Measurements from ENCODE around the gene MPO. TPM values are rescaled to one million over a fixed set of nuclear protein-coding genes. Genes with fewer than 3 reads are reported as not detected.

The MPO gene
- polyA plus RNA-seq, 2 of the 4 experiments (the other 2 are of a cell fraction): not detected

DNA sequence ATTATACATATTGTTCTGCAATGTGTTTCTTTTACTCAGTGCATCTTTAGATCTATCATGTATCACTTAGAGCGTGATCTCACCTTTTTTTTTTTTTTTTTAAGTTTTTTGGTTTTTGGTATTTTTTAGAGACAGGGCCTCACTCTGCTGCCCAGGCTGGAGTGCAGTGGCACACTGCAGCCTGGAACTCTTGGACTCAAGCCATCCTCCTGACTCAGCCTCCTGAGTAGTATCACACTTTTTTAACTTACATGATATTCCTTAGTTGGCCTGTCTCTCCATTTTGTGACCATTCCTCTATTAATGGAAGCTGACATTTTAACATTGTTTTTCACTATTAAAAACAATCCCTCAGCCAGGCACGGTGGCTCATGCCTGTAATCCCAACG is 4.7 kb upstream of the MPO start (continued):
- TF ChIP-seq PHF8 (IDR thresholded peaks at IDR 0.05; ENCODE audit: borderline replicate concordance, low read depth) (no peak), POLR2A (IDR thresholded peaks at IDR 0.05; ENCODE audit: low read length) (no peak), HOXB5 (CRISPR knock-in tag; IDR thresholded peaks at IDR 0.05) (no peak), USF2 (IDR thresholded peaks at IDR 0.05) (no peak), CBX8 (IDR thresholded peaks at IDR 0.05) (no peak), SREBF2 (IDR thresholded peaks at IDR 0.05) (no peak)
- TF ChIP-seq, protein P1, sequence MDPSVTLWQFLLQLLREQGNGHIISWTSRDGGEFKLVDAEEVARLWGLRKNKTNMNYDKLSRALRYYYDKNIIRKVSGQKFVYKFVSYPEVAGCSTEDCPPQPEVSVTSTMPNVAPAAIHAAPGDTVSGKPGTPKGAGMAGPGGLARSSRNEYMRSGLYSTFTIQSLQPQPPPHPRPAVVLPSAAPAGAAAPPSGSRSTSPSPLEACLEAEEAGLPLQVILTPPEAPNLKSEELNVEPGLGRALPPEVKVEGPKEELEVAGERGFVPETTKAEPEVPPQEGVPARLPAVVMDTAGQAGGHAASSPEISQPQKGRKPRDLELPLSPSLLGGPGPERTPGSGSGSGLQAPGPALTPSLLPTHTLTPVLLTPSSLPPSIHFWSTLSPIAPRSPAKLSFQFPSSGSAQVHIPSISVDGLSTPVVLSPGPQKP (IDR thresholded peaks at IDR 0.05; ENCODE audit: low read depth, low read length): no peak
- TF ChIP-seq, protein P2, sequence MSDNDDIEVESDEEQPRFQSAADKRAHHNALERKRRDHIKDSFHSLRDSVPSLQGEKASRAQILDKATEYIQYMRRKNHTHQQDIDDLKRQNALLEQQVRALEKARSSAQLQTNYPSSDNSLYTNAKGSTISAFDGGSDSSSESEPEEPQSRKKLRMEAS (IDR thresholded peaks at IDR 0.05): no peak
- TF ChIP-seq, protein P3, sequence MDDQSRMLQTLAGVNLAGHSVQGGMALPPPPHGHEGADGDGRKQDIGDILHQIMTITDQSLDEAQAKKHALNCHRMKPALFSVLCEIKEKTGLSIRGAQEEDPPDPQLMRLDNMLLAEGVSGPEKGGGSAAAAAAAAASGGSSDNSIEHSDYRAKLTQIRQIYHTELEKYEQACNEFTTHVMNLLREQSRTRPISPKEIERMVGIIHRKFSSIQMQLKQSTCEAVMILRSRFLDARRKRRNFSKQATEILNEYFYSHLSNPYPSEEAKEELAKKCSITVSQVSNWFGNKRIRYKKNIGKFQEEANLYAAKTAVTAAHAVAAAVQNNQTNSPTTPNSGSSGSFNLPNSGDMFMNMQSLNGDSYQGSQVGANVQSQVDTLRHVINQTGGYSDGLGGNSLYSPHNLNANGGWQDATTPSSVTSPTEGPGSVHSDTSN (IDR thresholded peaks at IDR 0.05): no peak

GRCh38 chr17:58284613-58285421 is 4.1 kb upstream of the MPO start:
- Histone ChIP-seq H3K4me3 (no peak overlapping the region), H3K9me3 (no peaks in the 10 kb centered on the region), H3K4me1 (no peaks in the 10 kb centered on the region; the same call in 2 of the 3 replicates), H3K27ac (no peak overlapping the region), H3K4me2 (no peak overlapping the region)
- CTCF ChIA-PET: interaction anchor here (0.6 to 3.1 kb wide), 7 partner anchors 10 to 844 kb away, joined by 3 to 13 read pairs (median 4); partner anchors contain the start of gene RNF43
- POLR2A ChIA-PET: no interaction called here
- ATAC-seq (0 out of 6 replicates have a peak, but pooled peaks of 1 of the 2 experiments have one; percentile 20), DNase-seq (ENCODE audit: low read depth in 1 of 2, low spot score in 1 of 2) (no peak), FAIRE-seq (no peak)
- TF ChIP-seq NFE2L2 (conservative IDR thresholded peaks at IDR 0.05; ENCODE audit: low read length) (no peak), PHF8 (IDR thresholded peaks at IDR 0.05; ENCODE audit: borderline replicate concordance, low read depth) (no peak), GATA3 (IDR thresholded peaks at IDR 0.05; ENCODE audit: borderline replicate concordance) (no peak), BHLHE40 (IDR thresholded peaks at IDR 0.05; ENCODE audit: low read depth, low read length) (no peak), HEYL (CRISPR knock-in tag; IDR thresholded peaks at IDR 0.05) (no peak), TFCP2L1 (CRISPR knock-in tag; IDR thresholded peaks at IDR 0.05) (no peak), HOXB5 (CRISPR knock-in tag; IDR thresholded peaks at IDR 0.05) (no peak), FOXS1 (CRISPR knock-in tag; IDR thresholded peaks at IDR 0.05) (no peak), HMGXB4 (CRISPR knock-in tag; IDR thresholded peaks at IDR 0.05; ENCODE audit: borderline replicate concordance) (no peak), EHMT2 (IDR thresholded peaks at IDR 0.05; ENCODE audit: low read depth) (no peak), EHF (CRISPR knock-in tag; IDR thresholded peaks at IDR 0.05) (no peak), ZSCAN20 (CRISPR knock-in tag; IDR thresholded peaks at IDR 0.05) (no peak), CHD2 (IDR thresholded peaks at IDR 0.05; ENCODE audit: low read length, partially characterized antibody) (no peak), NR3C1 (IDR thresholded peaks at IDR 0.05) (no peak), ESRRA (IDR thresholded peaks at IDR 0.05; ENCODE audit: borderline replicate concordance, low read length) (no peak)
- TF ChIP-seq, protein P4, sequence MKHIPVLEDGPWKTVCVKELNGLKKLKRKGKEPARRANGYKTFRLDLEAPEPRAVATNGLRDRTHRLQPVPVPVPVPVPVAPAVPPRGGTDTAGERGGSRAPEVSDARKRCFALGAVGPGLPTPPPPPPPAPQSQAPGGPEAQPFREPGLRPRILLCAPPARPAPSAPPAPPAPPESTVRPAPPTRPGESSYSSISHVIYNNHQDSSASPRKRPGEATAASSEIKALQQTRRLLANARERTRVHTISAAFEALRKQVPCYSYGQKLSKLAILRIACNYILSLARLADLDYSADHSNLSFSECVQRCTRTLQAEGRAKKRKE (CRISPR knock-in tag; IDR thresholded peaks at IDR 0.05; ENCODE audit: low read depth): no peak
- TF ChIP-seq, protein P2 (IDR thresholded peaks at IDR 0.05): no peak
- TF ChIP-seq, protein P5, sequence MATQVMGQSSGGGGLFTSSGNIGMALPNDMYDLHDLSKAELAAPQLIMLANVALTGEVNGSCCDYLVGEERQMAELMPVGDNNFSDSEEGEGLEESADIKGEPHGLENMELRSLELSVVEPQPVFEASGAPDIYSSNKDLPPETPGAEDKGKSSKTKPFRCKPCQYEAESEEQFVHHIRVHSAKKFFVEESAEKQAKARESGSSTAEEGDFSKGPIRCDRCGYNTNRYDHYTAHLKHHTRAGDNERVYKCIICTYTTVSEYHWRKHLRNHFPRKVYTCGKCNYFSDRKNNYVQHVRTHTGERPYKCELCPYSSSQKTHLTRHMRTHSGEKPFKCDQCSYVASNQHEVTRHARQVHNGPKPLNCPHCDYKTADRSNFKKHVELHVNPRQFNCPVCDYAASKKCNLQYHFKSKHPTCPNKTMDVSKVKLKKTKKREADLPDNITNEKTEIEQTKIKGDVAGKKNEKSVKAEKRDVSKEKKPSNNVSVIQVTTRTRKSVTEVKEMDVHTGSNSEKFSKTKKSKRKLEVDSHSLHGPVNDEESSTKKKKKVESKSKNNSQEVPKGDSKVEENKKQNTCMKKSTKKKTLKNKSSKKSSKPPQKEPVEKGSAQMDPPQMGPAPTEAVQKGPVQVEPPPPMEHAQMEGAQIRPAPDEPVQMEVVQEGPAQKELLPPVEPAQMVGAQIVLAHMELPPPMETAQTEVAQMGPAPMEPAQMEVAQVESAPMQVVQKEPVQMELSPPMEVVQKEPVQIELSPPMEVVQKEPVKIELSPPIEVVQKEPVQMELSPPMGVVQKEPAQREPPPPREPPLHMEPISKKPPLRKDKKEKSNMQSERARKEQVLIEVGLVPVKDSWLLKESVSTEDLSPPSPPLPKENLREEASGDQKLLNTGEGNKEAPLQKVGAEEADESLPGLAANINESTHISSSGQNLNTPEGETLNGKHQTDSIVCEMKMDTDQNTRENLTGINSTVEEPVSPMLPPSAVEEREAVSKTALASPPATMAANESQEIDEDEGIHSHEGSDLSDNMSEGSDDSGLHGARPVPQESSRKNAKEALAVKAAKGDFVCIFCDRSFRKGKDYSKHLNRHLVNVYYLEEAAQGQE (IDR thresholded peaks at IDR 0.05): no peak
- WGBS (ENCODE audit: missing lambda C conversion rate): 74% methylated on average over 6 of the region's 6 CpGs

Data from A549 (cell line).